Heart right ventricle (tissue), 16 donors: ENCODE data around the gene ARHGAP12. TPM values are rescaled to one million over a fixed set of nuclear protein-coding genes. Genes with fewer than 3 reads are reported as not detected.

Source experiments
- ATAC-seq, 8 donors: fragments of 200-7000 bp; cut with Tn5 transposase; one replicate each; pipeline ENCODE4 v1.9.1; 2020; ENCODE audit warnings: mild to moderate bottlenecking in 8 of 8, moderate library complexity in 8 of 8, moderate number of reproducible peaks in 1 of 8
- DNase-seq, 2 donors: peaks; one replicate each; pipeline ENCODE4 v3.0.0-alpha.2; 2020
- H3K27ac ChIP-seq, 10 donors: fragments of 200-600 bp; sonication (generic) in 2 of 10; one replicate each; pipeline versions ENCODE4 v1.5.0 to v1.8.0; 2020 to 2022; ENCODE audit warnings: mild to moderate bottlenecking in 3 of 10
- H3K27me3 ChIP-seq, 7 donors: fragments of 200-600 bp; one replicate each; pipeline ENCODE4 v1.8.0; 2021 to 2022; ENCODE audit warnings: mild to moderate bottlenecking in 2 of 7
- H3K36me3 ChIP-seq, 9 donors: fragments of 200-600 bp; sonication (generic) in 1 of 9; one replicate each; pipeline versions ENCODE4 v1.5.0 to v1.8.0; 2020 to 2022; ENCODE audit warnings: mild to moderate bottlenecking in 2 of 9
- H3K4me1 ChIP-seq, 9 donors: fragments of 200-600 bp; sonication (generic) in 1 of 9; one replicate each; pipeline versions ENCODE4 v1.5.0 to v1.8.0; 2020 to 2022; ENCODE audit warnings: mild to moderate bottlenecking in 4 of 9
- H3K4me3 ChIP-seq, 10 donors: fragments of 200-600 bp; sonication (generic) in 2 of 10; one replicate each; pipeline versions ENCODE4 v1.5.0 to v1.8.0; 2020 to 2022; ENCODE audit warnings: mild to moderate bottlenecking in 7 of 10, moderate library complexity in 2 of 10
- H3K9me3 ChIP-seq, 11 donors: fragments of 200-600 bp in 10 of 11; sonication (generic) in 2 of 11; one replicate each; pipeline versions ENCODE4 v1.5.0 to v1.8.0; 2013 to 2022; ENCODE audit warnings: mild to moderate bottlenecking in 2 of 11, control low read depth in 1 of 11, moderate library complexity in 1 of 11
- WGBS, 2 donors: extraction: QIAGEN DNeasy Blood & Tissue Kit; methylation state at CpG; one replicate each; pipeline ENCODE4 v1.1.7; 2013; ENCODE audit warnings: inconsistent platforms in 1 of 2; 5-methylcytosine and 5-hydroxymethylcytosine counted together
- intact Hi-C, 10 donors: fragments of 100-400 bp; cut with DNase I; formaldehyde crosslinking; loops; one replicate each; pipeline versions ENCODE4 v1.11.1 to v1.14.2; 2022
- polyA plus RNA-seq, 2 donors: library from polyadenylated mRNA; stranded (reverse); fragments of 200-250 nt; gene quantifications; one replicate each; pipeline ENCODE4 v1.2.3, GENCODE V29; 2013
- total RNA-seq, 10 donors: library from RNA; stranded (reverse); fragmentation: NEBNext Ultra II Directional in 3 of 10; extraction: Animal tissue kit (Norgen Biotek cat#: 25700) in 3 of 10; gene quantifications; one replicate each; pipeline versions ENCODE4 v1.2.1 to v1.2.4, GENCODE V29; 2021 to 2023
- TF ChIP-seq, protein P1 (sequence below), 9 donors: fragments of 200-600 bp; sonication (generic) in 2 of 9; IDR thresholded peaks; one replicate each; pipeline versions ENCODE4 v1.5.0 to v1.8.0; 2021 to 2022; ENCODE audit warnings: antibody characterized with exemption in 9 of 9, mild to moderate bottlenecking in 5 of 9, moderate library complexity in 1 of 9
- donor health status: Arrhythmogenic right ventricular cardiomyopathy.
- donor health status: ischemic (EF 13 %, LVEDD 7.1; RV severe dilation, severe dysfunction).
- donor health status: healthy with polysubstance abuse.
- donor health status: DM: no; HTN: yes; CAD: no.
- donor health status: DM: no; HTN: no; CAD: no.
- donor health status: ischemic (EF 25% LVEDD 6.9; RV normal size, moderate dysfunction).
- donor health status: ischemic (EF 25% LVEDD 5.7; RV mildly dilated, moderate dysfunction).
- donor health status: healthy.
- donor health status: DM: yes; HTN: yes; CAD: no.
- donor health status: Ischemic cardiomyopathy.
- donor health status: ischemic (EF 35%, LVEDD 5.7; RV mildly dilated, moderate dysfunction).
- donor health status: nonischemic (EF 11% LVEDD 7.7; RV severe dilation, severe dysfunction).
- donor health status: DM: yes; HTN: yes; CAD: no.
- donor health status: PGD.
- donor health status: ischemic (EF 29% LVEDD 5.4; RV normal size, mild dysfunction).
- donor health status: nonischemic (EF 23%, LVEDD 6.1; RV moderate dilation, normal function).

Gene ARHGAP12
- total and polyA plus RNA-seq, 12 donors, result 7.6 to 35.2 (median 21.0) TPM

DNA sequence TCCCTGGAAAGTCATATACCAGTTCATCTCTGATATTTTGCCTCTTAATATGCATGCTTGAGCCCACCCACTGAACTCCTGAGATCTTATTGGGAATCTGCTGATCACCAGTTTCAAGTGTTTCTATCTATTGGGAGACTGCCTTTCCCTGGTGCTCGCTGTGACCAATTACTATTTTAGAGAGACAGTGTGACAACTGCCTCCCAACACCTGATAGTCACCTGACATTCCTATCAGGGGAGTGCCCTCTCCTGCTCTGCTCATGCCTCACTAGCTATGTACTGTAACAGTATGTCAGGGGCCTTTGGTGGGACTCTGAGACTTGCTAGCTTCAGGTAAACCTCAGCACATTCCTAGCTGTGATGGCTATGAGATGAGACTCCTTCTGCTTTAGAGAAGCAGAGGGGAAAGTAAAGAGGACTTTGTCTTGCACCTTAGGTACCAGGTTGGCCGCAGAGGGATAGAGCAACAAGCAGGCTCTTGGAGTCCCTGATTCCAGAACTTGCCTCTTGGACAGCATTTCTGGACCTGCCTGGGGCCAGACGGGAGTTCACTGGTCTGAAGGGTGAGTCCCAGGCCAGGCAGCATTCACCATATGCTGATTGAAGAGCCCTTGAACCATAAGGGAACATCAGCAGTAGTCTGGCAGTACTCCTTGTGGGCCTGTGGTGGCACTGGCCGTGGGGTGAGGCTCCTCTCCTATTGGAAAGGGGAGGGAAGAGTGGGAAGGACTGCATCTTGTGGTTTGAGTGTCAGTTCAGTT, 34.4 kb upstream of the ARHGAP12 start:
- 92 to 94% methylated on average over 4 of the region's 4 CpGs for WGBS, 2 donors
- H3K4me3 ChIP-seq, result no peak overlapping the region
- ATAC-seq, result no peak
- intact Hi-C loops, result no loop called here
- no peaks in the 10 kb centered on the region for H3K36me3 ChIP-seq
- no peaks in the 10 kb centered on the region for H3K27me3 ChIP-seq
- H3K4me1 ChIP-seq, result peaks cover 0 to 51% (median 0%) of the 10 kb centered on the region in 9 donors
- no peak for DNase-seq
- TF ChIP-seq, protein P1, sequence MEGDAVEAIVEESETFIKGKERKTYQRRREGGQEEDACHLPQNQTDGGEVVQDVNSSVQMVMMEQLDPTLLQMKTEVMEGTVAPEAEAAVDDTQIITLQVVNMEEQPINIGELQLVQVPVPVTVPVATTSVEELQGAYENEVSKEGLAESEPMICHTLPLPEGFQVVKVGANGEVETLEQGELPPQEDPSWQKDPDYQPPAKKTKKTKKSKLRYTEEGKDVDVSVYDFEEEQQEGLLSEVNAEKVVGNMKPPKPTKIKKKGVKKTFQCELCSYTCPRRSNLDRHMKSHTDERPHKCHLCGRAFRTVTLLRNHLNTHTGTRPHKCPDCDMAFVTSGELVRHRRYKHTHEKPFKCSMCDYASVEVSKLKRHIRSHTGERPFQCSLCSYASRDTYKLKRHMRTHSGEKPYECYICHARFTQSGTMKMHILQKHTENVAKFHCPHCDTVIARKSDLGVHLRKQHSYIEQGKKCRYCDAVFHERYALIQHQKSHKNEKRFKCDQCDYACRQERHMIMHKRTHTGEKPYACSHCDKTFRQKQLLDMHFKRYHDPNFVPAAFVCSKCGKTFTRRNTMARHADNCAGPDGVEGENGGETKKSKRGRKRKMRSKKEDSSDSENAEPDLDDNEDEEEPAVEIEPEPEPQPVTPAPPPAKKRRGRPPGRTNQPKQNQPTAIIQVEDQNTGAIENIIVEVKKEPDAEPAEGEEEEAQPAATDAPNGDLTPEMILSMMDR (IDR thresholded peaks at IDR 0.05), result no peak
- no peak overlapping the region for H3K27ac ChIP-seq
- no peaks in the 10 kb centered on the region for H3K9me3 ChIP-seq

DNA sequence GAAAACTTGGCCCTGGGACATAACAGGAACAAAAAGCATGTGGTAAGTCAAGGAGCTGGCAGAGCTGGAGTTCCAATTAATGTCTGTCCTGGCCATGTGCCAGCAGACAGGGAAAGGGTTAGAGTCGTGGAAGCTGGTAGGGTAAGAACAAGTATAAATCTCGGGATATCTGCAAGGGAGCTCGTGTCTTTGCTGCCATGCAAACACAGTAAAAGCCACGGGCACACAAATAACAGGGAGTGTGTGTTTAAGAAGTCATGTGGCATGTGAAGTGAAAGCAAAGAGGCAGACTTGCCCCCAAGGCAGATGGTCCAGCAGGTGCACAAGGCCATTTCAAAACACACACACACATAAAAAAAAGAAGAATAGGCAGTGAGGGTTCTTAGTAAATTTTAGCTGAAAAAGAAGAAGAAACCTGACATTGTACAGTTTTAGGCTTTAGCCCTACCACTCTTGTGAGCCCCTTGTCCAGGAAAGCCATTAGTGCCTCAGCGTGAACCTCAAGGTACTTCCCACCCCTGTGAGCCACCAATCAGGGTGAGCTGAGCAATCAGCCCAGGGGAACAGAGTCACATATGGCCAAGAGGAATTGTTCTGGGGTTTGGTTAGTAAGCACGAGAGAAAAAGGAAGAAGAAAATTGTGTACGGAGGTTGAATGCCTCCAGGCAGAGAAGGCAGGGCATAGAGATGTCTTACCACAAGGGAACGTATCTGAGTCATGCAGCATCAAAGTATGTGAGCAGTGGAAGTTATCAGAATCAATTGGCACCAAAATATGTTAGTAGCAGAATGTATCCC, 32.8 kb upstream of the ARHGAP12 start:
- ATAC-seq, result peak in 2 of 8 donors; percentile 29 to 35
- H3K27me3 ChIP-seq, result no peaks in the 10 kb centered on the region
- intact Hi-C loops, result no loop called here
- WGBS, 2 donors, result 71 to 74% methylated on average over 8 of the region's 8 CpGs
- no peaks in the 10 kb centered on the region for H3K36me3 ChIP-seq
- no peak overlapping the region for H3K27ac ChIP-seq
- H3K4me3 ChIP-seq, result no peak overlapping the region
- TF ChIP-seq, protein P1 (IDR thresholded peaks at IDR 0.05), result no peak
- no peak for DNase-seq
- peaks cover 0 to 51% (median 0%) of the 10 kb centered on the region in 9 donors for H3K4me1 ChIP-seq
- no peaks in the 10 kb centered on the region for H3K9me3 ChIP-seq

DNA sequence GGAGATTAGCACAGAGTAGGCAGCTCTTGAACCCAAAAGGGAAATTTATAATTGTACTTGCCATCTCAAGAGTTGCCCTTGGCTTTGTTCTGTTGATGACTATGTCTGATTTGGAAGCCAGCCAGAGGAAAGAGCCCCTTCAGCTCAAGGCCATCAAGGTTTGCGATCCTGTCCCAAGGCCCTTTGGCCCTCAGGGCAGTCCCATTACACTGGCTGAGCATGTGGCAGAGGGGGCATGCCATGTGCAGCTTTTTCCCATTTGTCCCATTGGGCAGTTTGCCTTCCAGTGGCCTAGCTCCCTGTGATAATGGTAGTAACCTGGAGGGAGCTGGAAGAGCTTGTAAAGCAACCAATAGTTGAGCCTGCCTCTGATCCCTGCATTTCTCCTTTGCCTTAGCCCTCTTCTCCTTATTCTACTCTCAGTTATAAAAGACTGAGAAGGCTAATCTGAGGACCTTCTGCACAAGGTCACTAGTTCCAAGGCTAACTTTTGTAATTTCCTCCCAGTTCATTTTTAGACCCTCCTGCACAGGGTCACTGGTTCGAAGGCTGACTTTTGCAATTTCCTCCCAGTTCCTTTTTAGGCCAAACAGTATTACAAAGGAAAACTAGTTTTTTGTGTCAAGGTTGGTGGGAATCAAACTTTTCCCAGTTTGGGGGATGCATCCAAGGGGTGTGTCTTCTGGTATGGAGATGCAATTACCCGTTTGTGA, 31.0 kb upstream of the ARHGAP12 start:
- H3K4me1 ChIP-seq, result peaks cover 0 to 48% (median 0%) of the 10 kb centered on the region in 9 donors
- no peaks in the 10 kb centered on the region for H3K36me3 ChIP-seq
- TF ChIP-seq, protein P1 (IDR thresholded peaks at IDR 0.05), result no peak
- intact Hi-C loops, result no loop called here
- H3K4me3 ChIP-seq, result no peak overlapping the region
- peaks cover 0 to 5% (median 0%) of the 10 kb centered on the region in 11 donors for H3K9me3 ChIP-seq
- no peaks in the 10 kb centered on the region for H3K27me3 ChIP-seq
- H3K27ac ChIP-seq, result no peak overlapping the region
- ATAC-seq (peak in 1 of 8 donors; percentile 22), DNase-seq (no peak)
- 45 to 53% methylated on average over 3 of the region's 3 CpGs for WGBS, 2 donors

DNA sequence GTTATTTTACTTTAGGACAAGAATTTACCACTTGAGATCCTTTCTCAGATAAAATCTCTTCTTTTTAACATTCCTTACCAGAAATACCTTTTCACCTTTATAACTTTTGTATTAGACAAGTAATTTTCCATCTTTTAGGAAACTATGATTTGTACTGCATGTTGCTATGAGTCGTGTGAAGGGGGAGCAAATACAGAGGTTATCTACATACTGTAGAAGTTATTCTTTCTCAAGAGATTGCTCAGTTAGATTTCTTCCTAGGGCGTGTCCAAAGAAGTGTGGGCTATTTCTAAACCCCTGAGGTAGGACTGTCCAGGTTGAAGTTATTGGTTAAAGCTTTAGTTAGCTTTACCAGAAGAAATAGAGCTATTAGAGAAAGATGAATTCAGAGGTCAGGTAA, 30.2 kb upstream of the ARHGAP12 start:
- Histone ChIP-seq H3K4me1 (peaks cover 0 to 42% (median 0%) of the 10 kb centered on the region in 9 donors), H3K36me3 (no peaks in the 10 kb centered on the region), H3K27me3 (no peaks in the 10 kb centered on the region), H3K4me3 (no peak overlapping the region), H3K27ac (no peak overlapping the region), H3K9me3 (peaks cover 0 to 13% (median 0%) of the 10 kb centered on the region in 11 donors)
- no peak for DNase-seq
- TF ChIP-seq, protein P1 (IDR thresholded peaks at IDR 0.05), result no peak
- no peak for ATAC-seq
- intact Hi-C loops, result no loop called here
- 89 to 99% methylated on average over 2 of the region's 2 CpGs for WGBS, 2 donors
